Activated naive CD8-positive, alpha-beta T cell treated with anti-CD3 and anti-CD28 coated beads, Interleukin-2, amount 50 U/mL, for 16 hours (primary cell): ENCODE measurements around the gene OSBPL3.

Source experiments
- DNase-seq: peaks from one replicate; pipeline ENCODE4 v3.0.0-alpha.2; 2020; ENCODE audit warnings: low read depth, low spot score

OSBPL3 gene

GRCh38 chr7:24896031-24896501, 83.9 kb downstream of the OSBPL3 start:
- DNase-seq = no peak

GRCh38 chr7:24894429-24895221, 85.4 kb downstream of the OSBPL3 start:
- DNase-seq = no peak

- DNase-seq = no peak
These were observed 88.7 kb downstream of the OSBPL3 start for GRCh38 chr7:24891311-24891735.

- no peak for DNase-seq
These were observed 90.4 kb downstream of the OSBPL3 start for GRCh38 chr7:24889611-24890010.

GRCh38 chr7:24888653-24889052, 91.3 kb downstream of the OSBPL3 start:
- DNase-seq = no peak

GRCh38 chr7:24885716-24886115, 94.3 kb downstream of the OSBPL3 start:
- no peak for DNase-seq

GRCh38 chr7:24885305-24885704, 94.7 kb downstream of the OSBPL3 start:
- DNase-seq = no peak

GRCh38 chr7:24884401-24884800, 95.6 kb downstream of the OSBPL3 start:
- no peak for DNase-seq

- DNase-seq = no peak
These were observed 96.4 kb downstream of the OSBPL3 start for GRCh38 chr7:24883622-24884013.

- DNase-seq = no peak
These were observed 96.9 kb downstream of the OSBPL3 start for GRCh38 chr7:24882989-24883621.

GRCh38 chr7:24881623-24882022, 98.4 kb downstream of the OSBPL3 start:
- DNase-seq = no peak

GRCh38 chr7:24880886-24881285, 99.1 kb downstream of the OSBPL3 start:
- no peak for DNase-seq

GRCh38 chr7:24879291-24879690, 100.7 kb downstream of the OSBPL3 start:
- DNase-seq = no peak

- no peak for DNase-seq
These were observed 102.1 kb downstream of the OSBPL3 start for GRCh38 chr7:24877790-24878311.

GRCh38 chr7:24874791-24875190, 105.2 kb downstream of the OSBPL3 start:
- no peak for DNase-seq

- no peak for DNase-seq
These were observed 106.0 kb downstream of the OSBPL3 start for GRCh38 chr7:24873944-24874343.

GRCh38 chr7:24871770-24872169, 108.2 kb downstream of the OSBPL3 start:
- no peak for DNase-seq

- no peak for DNase-seq
These were observed 109.2 kb downstream of the OSBPL3 start for GRCh38 chr7:24870766-24871165.

GRCh38 chr7:24869572-24869971, 110.4 kb downstream of the OSBPL3 start:
- no peak for DNase-seq

- no peak for DNase-seq
These were observed 111.2 kb downstream of the OSBPL3 start for GRCh38 chr7:24868741-24869140.

- DNase-seq = no peak
These were observed 113.9 kb downstream of the OSBPL3 start for GRCh38 chr7:24866004-24866615.

GRCh38 chr7:24864214-24864817, 115.7 kb downstream of the OSBPL3 start:
- DNase-seq = no peak
